Measurements from ENCODE around the gene SCYGR3.

- TF ChIP-seq MAX (IDR thresholded peaks at IDR 0.05): no peak
- TF ChIP-seq CTCF (IDR thresholded peaks at IDR 0.05; ENCODE audit: control extremely low read depth in 1 of 3, insufficient read depth in 1 of 3, low read depth in 1 of 3, low read length in 3 of 3): no peak
- TF ChIP-seq EP300 (IDR thresholded peaks at IDR 0.05; ENCODE audit: borderline replicate concordance in 1 of 2, low read depth in 2 of 2, low read length in 2 of 2): no peak
- TF ChIP-seq USF2 (IDR thresholded peaks at IDR 0.05; ENCODE audit: low read length): no peak
- TF ChIP-seq CBX5 (IDR thresholded peaks at IDR 0.05; ENCODE audit: low read depth, low read length): no peak
- TF ChIP-seq TAF1 (IDR thresholded peaks at IDR 0.05; ENCODE audit: low read depth, low read length): no peak
- TF ChIP-seq POLR2A (IDR thresholded peaks at IDR 0.05; ENCODE audit: control extremely low read depth in 1 of 2, low read depth in 2 of 2, low read length in 2 of 2): no peak
- no peak for TF ChIP-seq RAD21 (IDR thresholded peaks at IDR 0.05 in 1 of 2, conservative IDR thresholded peaks at IDR 0.05 in 1 of 2; ENCODE audit: low read depth in 2 of 2, low read length in 2 of 2)
- TF ChIP-seq POLR2AphosphoS5 (IDR thresholded peaks at IDR 0.05; ENCODE audit: low read depth, low read length): no peak
- no peak for TF ChIP-seq EZH2 (IDR thresholded peaks at IDR 0.05; ENCODE audit: low read depth, low read length, severe bottlenecking)
Measured at GRCh38 chr2:227615181-227615580, 541 bp upstream of the SCYGR3 start.
